Neuronal stem cell (in vitro differentiated cells): ENCODE measurements around the gene CDCA7.

Experiments
- DNase-seq: peaks from one replicate; pipeline ENCODE4 v3.0.0-alpha.2; 2013; ENCODE audit warnings: low spot score
- H2AFZ ChIP-seq: one replicate; pipeline ENCODE4 v1.6.1; 2013; ENCODE audit warnings: mild to moderate bottlenecking, low read length, inconsistent platforms
- H2AK5ac ChIP-seq: 2 replicates; pipeline ENCODE4 v1.6.1; 2013; ENCODE audit warnings: low read depth, mild to moderate bottlenecking, inconsistent platforms, low read length, moderate library complexity, mixed read lengths
- H2BK120ac ChIP-seq: 2 replicates; pipeline ENCODE4 v1.6.1; 2013; ENCODE audit warnings: low read depth, mild to moderate bottlenecking, inconsistent platforms, low read length, moderate library complexity, mixed read lengths
- H2BK12ac ChIP-seq: one replicate; pipeline ENCODE4 v1.6.1; 2013; ENCODE audit warnings: low read length, inconsistent platforms
- H2BK15ac ChIP-seq: 2 replicates; pipeline ENCODE4 v1.6.1; 2013; ENCODE audit warnings: mild to moderate bottlenecking, low read length, inconsistent platforms, mixed read lengths
- H2BK5ac ChIP-seq: one replicate; pipeline ENCODE4 v1.6.1; 2013; ENCODE audit warnings: inconsistent platforms, mild to moderate bottlenecking, low read length, moderate library complexity
- H3K14ac ChIP-seq: one replicate; pipeline ENCODE4 v1.6.1; 2013; ENCODE audit warnings: low read length, inconsistent platforms
- H3K18ac ChIP-seq: 2 replicates; pipeline ENCODE4 v1.6.1; 2013; ENCODE audit warnings: low read length, inconsistent platforms
- H3K23ac ChIP-seq: 2 replicates; pipeline ENCODE4 v1.6.1; 2013; ENCODE audit warnings: low read depth, mild to moderate bottlenecking, mixed read lengths, low read length, inconsistent platforms; ENCODE audit not compliant: poor library complexity
- H3K27ac ChIP-seq: replicated peaks from 3 replicates; pipeline ENCODE4 v1.5.1; 2013; ENCODE audit warnings: low read length, inconsistent platforms
- H3K27me3 ChIP-seq, 3 experiments: 2 replicates each; pipeline ENCODE4 v1.6.1; 2013; ENCODE audit warnings: low read length in 3 of 3, mild to moderate bottlenecking in 2 of 3, inconsistent platforms in 1 of 3, low read depth in 1 of 3, mixed read lengths in 1 of 3, moderate library complexity in 1 of 3; ENCODE audit not compliant: control insufficient read depth in 3 of 3, insufficient read depth in 3 of 3
- H3K36me3 ChIP-seq, 2 donors: replicated peaks in 1 of 2; 2 replicates each; pipeline ENCODE4 v1.6.1; 2013; ENCODE audit warnings: low read length in 2 of 2; ENCODE audit not compliant: control insufficient read depth in 2 of 2, insufficient read depth in 2 of 2
- H3K4ac ChIP-seq: 2 replicates; pipeline ENCODE4 v1.6.1; 2013; ENCODE audit warnings: inconsistent platforms, mild to moderate bottlenecking, low read length, moderate library complexity
- H3K4me1 ChIP-seq, 2 donors: 1 replicate in 1 of 2; 2 replicates in 1 of 2; pipeline ENCODE4 v1.6.1; 2013; ENCODE audit warnings: low read length in 2 of 2, low read depth in 1 of 2; ENCODE audit not compliant: control insufficient read depth in 2 of 2, insufficient read depth in 1 of 2
- H3K4me2 ChIP-seq: one replicate; pipeline ENCODE4 v1.6.1; 2013; ENCODE audit warnings: mild to moderate bottlenecking, low read length, inconsistent platforms; ENCODE audit not compliant: insufficient read depth, poor library complexity, severe bottlenecking
- H3K4me3 ChIP-seq, 2 donors: 2 replicates each; pipeline ENCODE4 v1.5.1; 2013; ENCODE audit warnings: low read length in 2 of 2, mild to moderate bottlenecking in 2 of 2, inconsistent platforms in 1 of 2, moderate library complexity in 1 of 2
- H3K79me1 ChIP-seq: one replicate; pipeline ENCODE4 v1.6.1; 2013; ENCODE audit warnings: low read depth, mild to moderate bottlenecking, inconsistent platforms, low read length, moderate library complexity
- H3K9ac ChIP-seq: one replicate; pipeline ENCODE4 v1.6.1; 2013; ENCODE audit warnings: mild to moderate bottlenecking, low read depth, low read length, inconsistent platforms; ENCODE audit not compliant: poor library complexity
- H3K9me3 ChIP-seq, 2 donors: replicated peaks in 1 of 2; 2 replicates each; pipeline versions ENCODE3 to v1.6.1; 2013; ENCODE audit warnings: low read length in 2 of 2, mild to moderate bottlenecking in 2 of 2, inconsistent platforms in 1 of 2, low read depth in 1 of 2, mixed read lengths in 1 of 2, moderate library complexity in 1 of 2; ENCODE audit not compliant: control insufficient read depth in 2 of 2, insufficient read depth in 1 of 2
- H4K8ac ChIP-seq: one replicate; pipeline ENCODE4 v1.6.1; 2013; ENCODE audit warnings: low read depth, mild to moderate bottlenecking, inconsistent platforms, low read length, moderate library complexity
- H4K91ac ChIP-seq: one replicate; pipeline ENCODE4 v1.6.1; 2013; ENCODE audit warnings: low read length, low read depth, mild to moderate bottlenecking, inconsistent platforms; ENCODE audit not compliant: poor library complexity
- WGBS, 2 donors: extraction: QIAGEN DNeasy Blood & Tissue Kit; methylation state at CpG; one replicate each; pipeline ENCODE4 v1.1.7; 2013; ENCODE audit warnings: missing lambda C conversion rate in 2 of 2, mixed read lengths in 1 of 2; ENCODE audit not compliant: insufficient read length in 2 of 2, insufficient replicate concordance in 1 of 2; ENCODE audit errors: extremely low coverage in 2 of 2; 5-methylcytosine and 5-hydroxymethylcytosine counted together

Gene CDCA7

DNA sequence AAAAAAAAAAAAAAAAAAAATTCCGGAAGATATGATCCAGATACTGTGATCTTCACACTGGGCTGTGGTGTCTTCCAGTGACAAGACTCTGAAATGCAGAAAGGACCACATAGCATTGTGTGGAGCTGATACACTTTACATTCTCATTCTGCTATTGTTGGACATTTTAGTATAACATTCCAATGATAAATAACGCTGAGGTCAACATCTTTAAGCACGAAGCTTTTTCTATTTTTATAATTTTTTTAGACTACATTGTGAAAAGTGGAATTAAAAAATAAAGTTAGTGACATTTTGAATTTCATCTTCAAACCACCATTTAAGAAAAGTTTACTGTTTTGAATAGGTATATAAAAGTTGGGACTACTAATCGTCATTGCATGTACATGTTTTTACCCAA is 62.7 kb downstream of the CDCA7 start:
- H3K79me1 ChIP-seq = no peaks in the 10 kb centered on the region
- H3K27me3 ChIP-seq = peaks cover 0 to 3% (median 3%) of the 10 kb centered on the region in 3 experiments
- H3K4me2 ChIP-seq = no peak overlapping the region
- no peak overlapping the region for H3K14ac ChIP-seq
- H3K9ac ChIP-seq = no peak overlapping the region
- H4K8ac ChIP-seq = no peak overlapping the region
- H4K91ac ChIP-seq = no peak overlapping the region
- no peaks in the 10 kb centered on the region for H3K9me3 ChIP-seq
- no peak overlapping the region for H2BK5ac ChIP-seq
- H3K4me1 ChIP-seq = peaks cover 7 to 20% of the 10 kb centered on the region in 2 donors
- no peak overlapping the region for H2BK120ac ChIP-seq
- no peak overlapping the region for H3K4me3 ChIP-seq
- H3K36me3 ChIP-seq = no peaks in the 10 kb centered on the region
- WGBS, 2 donors = no CpG with 5 or more reads among the region's 4 CpGs
- H3K23ac ChIP-seq = no peak overlapping the region
- H3K4ac ChIP-seq = no peak overlapping the region
- H2AFZ ChIP-seq = no peak overlapping the region
- no peak overlapping the region for H2BK12ac ChIP-seq
- no peak overlapping the region for H2BK15ac ChIP-seq
- no peak overlapping the region for H3K18ac ChIP-seq
- H3K27ac ChIP-seq = no peak overlapping the region
- no peak for DNase-seq
- no peak overlapping the region for H2AK5ac ChIP-seq

GRCh38 chr2:173417802-173418201 is 63.1 kb downstream of the CDCA7 start:
- Histone ChIP-seq H3K23ac (no peak overlapping the region), H3K18ac (no peak overlapping the region), H3K4me3 (no peak overlapping the region), H2BK5ac (no peak overlapping the region), H3K27ac (no peak overlapping the region), H2BK12ac (no peak overlapping the region), H2BK15ac (no peak overlapping the region), H2BK120ac (no peak overlapping the region), H2AK5ac (no peak overlapping the region), H4K91ac (no peak overlapping the region), H3K4me1 (peaks cover 7 to 20% of the 10 kb centered on the region in 2 donors), H3K9ac (no peak overlapping the region), H3K27me3 (peaks cover 0 to 3% (median 3%) of the 10 kb centered on the region in 3 experiments), H3K9me3 (no peaks in the 10 kb centered on the region), H3K14ac (no peak overlapping the region), H3K4ac (no peak overlapping the region), H2AFZ (no peak overlapping the region), H4K8ac (no peak overlapping the region), H3K4me2 (no peak overlapping the region), H3K36me3 (no peaks in the 10 kb centered on the region), H3K79me1 (no peaks in the 10 kb centered on the region)
- DNase-seq = no peak
